Fibroblast of pulmonary artery (primary cell): Measurements from ENCODE around the gene AFAP1L2.
A peak's percentile ranks its signal among the peaks of the same experiment; 100 is the strongest.

Source experiments
- DNase-seq: peaks from one replicate; pipeline ENCODE4 v3.0.0-alpha.2; 2010; ENCODE audit warnings: low read depth
- H3K4me3 ChIP-seq: replicated peaks from 2 replicates; pipeline ENCODE4 v1.5.1; 2011; ENCODE audit warnings: low read depth, mild to moderate bottlenecking, control low read depth, low read length, moderate library complexity
- TF ChIP-seq, protein P1 (sequence below): IDR thresholded peaks from 2 replicates; pipeline ENCODE4 v1.5.1; 2011; ENCODE audit warnings: mild to moderate bottlenecking, control low read depth, low read length, inconsistent platforms; ENCODE audit errors: missing control alignments

AFAP1L2 gene

DNA sequence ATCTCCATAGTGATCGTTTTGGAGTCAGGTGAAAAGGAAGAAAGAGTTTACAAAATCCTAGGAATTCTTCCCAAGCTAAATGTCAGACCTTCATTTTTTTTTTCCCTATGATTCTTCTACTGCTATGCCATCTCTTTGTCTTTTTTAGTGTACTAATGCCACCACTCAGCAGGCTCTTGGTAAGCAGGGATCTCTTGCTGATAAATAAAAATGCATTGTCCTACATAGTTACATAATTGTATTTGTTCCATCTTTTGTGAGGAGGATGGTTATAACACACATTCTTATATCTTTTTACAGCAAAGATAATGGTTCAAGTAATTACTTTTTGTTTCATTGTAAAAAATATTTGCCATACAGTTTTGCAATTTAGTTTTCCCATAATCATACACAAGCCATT, 36.8 kb upstream of the AFAP1L2 start:
- DNase-seq: no peak
- TF ChIP-seq, protein P1, sequence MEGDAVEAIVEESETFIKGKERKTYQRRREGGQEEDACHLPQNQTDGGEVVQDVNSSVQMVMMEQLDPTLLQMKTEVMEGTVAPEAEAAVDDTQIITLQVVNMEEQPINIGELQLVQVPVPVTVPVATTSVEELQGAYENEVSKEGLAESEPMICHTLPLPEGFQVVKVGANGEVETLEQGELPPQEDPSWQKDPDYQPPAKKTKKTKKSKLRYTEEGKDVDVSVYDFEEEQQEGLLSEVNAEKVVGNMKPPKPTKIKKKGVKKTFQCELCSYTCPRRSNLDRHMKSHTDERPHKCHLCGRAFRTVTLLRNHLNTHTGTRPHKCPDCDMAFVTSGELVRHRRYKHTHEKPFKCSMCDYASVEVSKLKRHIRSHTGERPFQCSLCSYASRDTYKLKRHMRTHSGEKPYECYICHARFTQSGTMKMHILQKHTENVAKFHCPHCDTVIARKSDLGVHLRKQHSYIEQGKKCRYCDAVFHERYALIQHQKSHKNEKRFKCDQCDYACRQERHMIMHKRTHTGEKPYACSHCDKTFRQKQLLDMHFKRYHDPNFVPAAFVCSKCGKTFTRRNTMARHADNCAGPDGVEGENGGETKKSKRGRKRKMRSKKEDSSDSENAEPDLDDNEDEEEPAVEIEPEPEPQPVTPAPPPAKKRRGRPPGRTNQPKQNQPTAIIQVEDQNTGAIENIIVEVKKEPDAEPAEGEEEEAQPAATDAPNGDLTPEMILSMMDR: no peak
- H3K4me3 ChIP-seq: no peak overlapping the region

GRCh38 chr10:114437473-114438292, 33.4 kb upstream of the AFAP1L2 start:
- peak; percentile 32 for DNase-seq
- TF ChIP-seq, protein P1: peak; percentile 57
- H3K4me3 ChIP-seq: no peak overlapping the region

DNA sequence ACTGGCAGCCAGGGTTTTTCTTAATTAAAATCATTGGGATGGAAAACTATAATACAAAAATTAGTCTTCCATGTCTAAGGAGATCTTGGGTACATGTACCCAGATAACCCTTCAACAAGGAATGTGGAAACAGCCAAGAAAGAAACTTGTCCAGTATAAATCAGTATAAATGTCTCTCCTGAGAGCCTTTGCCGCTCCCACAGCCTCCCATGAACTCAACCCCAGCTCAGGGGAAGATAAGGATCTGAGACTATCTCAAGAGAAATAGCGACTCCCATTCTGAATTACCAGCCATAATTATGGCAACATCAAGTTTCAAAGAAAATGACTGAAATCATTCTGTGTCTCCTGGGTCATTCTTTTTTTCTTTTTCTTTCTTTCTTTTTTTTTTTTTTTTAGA, 32.6 kb upstream of the AFAP1L2 start:
- H3K4me3 ChIP-seq: no peak overlapping the region
- TF ChIP-seq, protein P1: no peak
- DNase-seq: no peak

GRCh38 chr10:114432566-114433093, 28.3 kb upstream of the AFAP1L2 start:
- TF ChIP-seq, protein P1: no peak
- H3K4me3 ChIP-seq: no peak overlapping the region
- peak; percentile 13 for DNase-seq

DNA sequence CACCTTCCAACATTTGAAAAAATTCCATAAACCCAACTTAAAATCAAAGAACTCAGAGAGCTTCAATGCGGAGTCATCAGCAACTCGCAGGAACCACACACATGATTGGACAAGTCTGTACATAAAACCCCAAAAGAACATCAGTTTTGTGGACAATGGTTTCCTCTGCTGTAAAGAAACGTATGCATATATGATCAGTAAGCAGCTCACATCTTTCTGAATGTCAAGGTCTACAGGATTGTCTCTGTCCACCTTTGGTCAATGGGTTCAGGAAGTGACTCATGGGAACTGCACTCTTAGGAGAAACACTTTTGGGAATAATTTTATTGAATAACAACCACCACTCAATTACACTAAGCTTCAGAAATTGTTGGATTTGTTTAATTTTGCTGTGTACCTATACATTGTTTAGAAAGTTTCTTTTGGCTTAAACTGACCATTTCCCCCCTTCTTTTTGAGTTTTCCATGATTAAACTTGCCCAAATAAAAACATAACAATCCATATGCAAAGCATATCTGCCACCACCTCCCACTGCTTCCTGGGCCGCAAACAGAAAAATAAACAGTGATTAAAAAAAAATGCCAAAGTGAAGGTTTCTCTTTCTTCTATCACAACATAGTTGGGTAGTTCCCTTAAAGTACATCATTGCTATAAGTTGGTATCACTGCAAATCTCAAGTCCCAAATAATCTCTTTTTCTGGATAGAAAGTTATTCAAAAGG, 27.3 kb upstream of the AFAP1L2 start:
- no peak for DNase-seq
- TF ChIP-seq, protein P1: no peak

DNA sequence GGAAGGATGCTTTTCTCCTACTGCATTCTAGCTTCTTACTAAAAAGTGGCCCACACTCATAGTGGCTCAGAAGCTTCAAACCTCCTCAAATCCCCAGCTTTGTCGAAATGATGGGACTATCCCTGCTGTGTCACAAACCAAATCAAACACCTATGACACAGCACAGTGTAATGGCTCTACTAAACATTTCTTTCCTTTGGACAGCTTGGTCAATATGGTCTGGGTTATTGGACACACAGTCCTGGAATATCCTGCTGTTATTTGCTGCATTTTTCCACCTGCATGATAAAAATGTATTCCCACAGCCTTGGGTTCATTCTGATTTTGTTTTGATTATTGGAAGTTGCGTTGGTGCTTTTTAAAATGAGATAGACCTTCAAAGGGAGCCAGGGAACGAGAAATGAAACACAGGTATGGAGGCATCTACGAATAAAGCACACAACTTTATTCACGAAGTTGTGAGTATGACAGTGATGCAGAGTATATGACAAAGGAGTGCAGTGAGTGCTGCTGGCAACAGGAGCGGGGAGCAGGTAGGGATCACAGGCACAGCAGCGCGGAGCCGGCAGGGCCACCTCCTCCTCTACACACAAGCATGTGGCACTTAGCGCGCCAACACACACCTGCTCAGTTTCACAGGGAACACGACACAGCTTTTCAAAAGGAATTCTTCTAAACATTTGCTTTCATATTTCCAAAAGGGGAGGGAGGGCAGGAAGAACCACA, 26.5 kb upstream of the AFAP1L2 start:
- TF ChIP-seq, protein P1: no peak
- no peak for DNase-seq
- H3K4me3 ChIP-seq: no peak overlapping the region

More for the DNA sequence above, 27.3 kb upstream of the AFAP1L2 start:
- H3K4me3 ChIP-seq: no peak overlapping the region
